HL-60 (cell line): Measurements from ENCODE around the gene TH.

Experiments used
- DNase-seq, 2 experiments: peaks; one replicate each; pipeline ENCODE4 v3.0.0-alpha.2; 2010 to 2020; ENCODE audit warnings: low read depth in 1 of 2, low spot score in 1 of 2
- H3K27ac ChIP-seq: fragments of 250-450 bp; sonication (Bioruptor Pico); replicated peaks from 2 replicates; pipeline ENCODE4 v1.5.1; 2020; ENCODE audit warnings: mild to moderate bottlenecking, moderate library complexity
- H3K27me3 ChIP-seq: fragments of 250-450 bp; sonication (Bioruptor Pico); 2 replicates; pipeline ENCODE4 v1.5.1; 2021; ENCODE audit warnings: mild to moderate bottlenecking, moderate library complexity; ENCODE audit not compliant: insufficient read depth, poor library complexity, severe bottlenecking
- H3K4me3 ChIP-seq: replicated peaks from 2 replicates; pipeline ENCODE4 v1.5.1; 2011; ENCODE audit warnings: mild to moderate bottlenecking, control low read depth, low read length; ENCODE audit not compliant: insufficient read depth
- CTCF ChIP-seq: IDR thresholded peaks from one replicate; pipeline ENCODE4 v1.5.1; 2011; ENCODE audit warnings: low read length, control low read depth, inconsistent platforms; ENCODE audit not compliant: insufficient read depth
- GABPA ChIP-seq: IDR thresholded peaks from 2 replicates; pipeline ENCODE4 v1.6.1; 2012; ENCODE audit warnings: low read depth
- POLR2AphosphoS5 ChIP-seq: IDR thresholded peaks from 2 replicates; pipeline ENCODE4 v1.6.1; 2012; ENCODE audit warnings: low read depth
- REST ChIP-seq: IDR thresholded peaks from 2 replicates; pipeline ENCODE4 v1.6.1; 2012; ENCODE audit warnings: low read depth; ENCODE audit not compliant: insufficient replicate concordance
- SPI1 ChIP-seq: IDR thresholded peaks from 2 replicates; pipeline ENCODE4 v1.6.1; 2012; ENCODE audit warnings: low read depth, mild to moderate bottlenecking, borderline replicate concordance

Gene TH

GRCh38 chr11:2128511-2129307, 42.9 kb downstream of the TH start:
- Histone ChIP-seq H3K4me3 (no peak overlapping the region), H3K27ac (no peak overlapping the region), H3K27me3 (peaks cover 14% of the 10 kb centered on the region)
- TF ChIP-seq SPI1 (no peak), REST (no peak), CTCF (no peak), GABPA (no peak), POLR2AphosphoS5 (no peak)
- no peak for DNase-seq

GRCh38 chr11:2128130-2128510, 43.5 kb downstream of the TH start:
- no peak overlapping the region for H3K27ac ChIP-seq
- H3K27me3 ChIP-seq: peaks cover 8% of the 10 kb centered on the region
- no peak for DNase-seq
- TF ChIP-seq SPI1 (no peak), REST (no peak), POLR2AphosphoS5 (no peak), GABPA (no peak), CTCF (no peak)
- no peak overlapping the region for H3K4me3 ChIP-seq

- DNase-seq: no peak
- no peak overlapping the region for H3K4me3 ChIP-seq
- H3K27ac ChIP-seq: no peak overlapping the region
- H3K27me3 ChIP-seq: peaks cover 3% of the 10 kb centered on the region
- TF ChIP-seq REST (no peak), POLR2AphosphoS5 (no peak), CTCF (no peak), SPI1 (no peak), GABPA (no peak)
Measured at GRCh38 chr11:2127482-2128129, 44.0 kb downstream of the TH start.
